Measurements from ENCODE around the gene SH3RF3.
A peak's percentile ranks its signal among the peaks of the same experiment; 100 is the strongest.

Gene SH3RF3

GRCh38 chr2:109415581-109416013, 286.6 kb downstream of the SH3RF3 start:
- Histone ChIP-seq H3K4ac (ENCODE audit: low read length) (no peak overlapping the region), H2AFZ (ENCODE audit: low read length) (no peak overlapping the region), H3K4me3 (ENCODE audit: low read length in 2 of 2) (no peak overlapping the region), H3K79me1 (ENCODE audit: low read depth, low read length) (no peaks in the 10 kb centered on the region), H3K9ac (ENCODE audit: low read depth, low read length, poor library complexity) (no peak overlapping the region), H3K4me1 (ENCODE audit: control insufficient read depth in 2 of 2, insufficient read depth in 1 of 2, low read depth in 1 of 2, low read length in 2 of 2) (peaks cover under 1 to 13% of the 10 kb centered on the region in 2 donors), H3K9me3 (replicated peaks in 1 of 2; ENCODE audit: control insufficient read depth in 2 of 2, insufficient read depth in 1 of 2, low read depth in 1 of 2, low read length in 2 of 2) (no peaks in the 10 kb centered on the region), H3K18ac (ENCODE audit: low read length) (peak overlapping the region; percentile 67), H3K14ac (ENCODE audit: low read length) (no peak overlapping the region), H2BK12ac (ENCODE audit: low read length) (no peak overlapping the region), H3K36me3 (replicated peaks in 1 of 2; ENCODE audit: control insufficient read depth in 2 of 2, insufficient read depth in 2 of 2, low read length in 2 of 2) (no peaks in the 10 kb centered on the region), H4K91ac (ENCODE audit: low read depth, low read length, poor library complexity) (no peak overlapping the region), H2BK5ac (ENCODE audit: low read length) (no peak overlapping the region), H3K23ac (ENCODE audit: low read depth, low read length, poor library complexity) (no peak overlapping the region), H4K8ac (ENCODE audit: low read depth, low read length) (no peak overlapping the region), H2AK5ac (ENCODE audit: low read depth, low read length) (peak overlapping the region; percentile 96), H3K27me3 (ENCODE audit: control insufficient read depth in 3 of 3, insufficient read depth in 3 of 3, low read depth in 1 of 3, low read length in 3 of 3) (peaks cover 0 to 4% (median 2%) of the 10 kb centered on the region in 3 experiments), H3K4me2 (ENCODE audit: insufficient read depth, low read length, poor library complexity, severe bottlenecking) (no peak overlapping the region), H2BK120ac (ENCODE audit: low read depth, low read length) (peak overlapping the region; percentile 9), H2BK15ac (ENCODE audit: low read length) (peak overlapping the region; percentile 93), H3K27ac (replicated peaks; ENCODE audit: low read length) (no peak overlapping the region)
- DNase-seq (ENCODE audit: low spot score): no peak
- no CpG with 5 or more reads among the region's 7 CpGs for WGBS, 2 donors (ENCODE audit: extremely low coverage in 2 of 2, insufficient read length in 2 of 2, insufficient replicate concordance in 1 of 2)

GRCh38 chr2:109417701-109418335, 288.8 kb downstream of the SH3RF3 start:
- Histone ChIP-seq H2BK12ac (ENCODE audit: low read length) (no peak overlapping the region), H3K4me2 (ENCODE audit: insufficient read depth, low read length, poor library complexity, severe bottlenecking) (no peak overlapping the region), H2BK120ac (ENCODE audit: low read depth, low read length) (no peak overlapping the region), H3K4ac (ENCODE audit: low read length) (no peak overlapping the region), H2BK5ac (ENCODE audit: low read length) (no peak overlapping the region), H4K91ac (ENCODE audit: low read depth, low read length, poor library complexity) (no peak overlapping the region), H3K9me3 (replicated peaks in 1 of 2; ENCODE audit: control insufficient read depth in 2 of 2, insufficient read depth in 1 of 2, low read depth in 1 of 2, low read length in 2 of 2) (no peaks in the 10 kb centered on the region), H4K8ac (ENCODE audit: low read depth, low read length) (no peak overlapping the region), H3K27ac (replicated peaks; ENCODE audit: low read length) (no peak overlapping the region), H3K4me3 (ENCODE audit: low read length in 2 of 2) (no peak overlapping the region), H3K23ac (ENCODE audit: low read depth, low read length, poor library complexity) (no peak overlapping the region), H3K79me1 (ENCODE audit: low read depth, low read length) (no peaks in the 10 kb centered on the region), H3K14ac (ENCODE audit: low read length) (no peak overlapping the region), H3K4me1 (ENCODE audit: control insufficient read depth in 2 of 2, insufficient read depth in 1 of 2, low read depth in 1 of 2, low read length in 2 of 2) (peaks cover 0 to 5% of the 10 kb centered on the region in 2 donors), H3K18ac (ENCODE audit: low read length) (peak overlapping the region; percentile 28), H3K9ac (ENCODE audit: low read depth, low read length, poor library complexity) (peak overlapping the region; percentile 18), H2AFZ (ENCODE audit: low read length) (no peak overlapping the region), H3K36me3 (replicated peaks in 1 of 2; ENCODE audit: control insufficient read depth in 2 of 2, insufficient read depth in 2 of 2, low read length in 2 of 2) (no peaks in the 10 kb centered on the region), H2BK15ac (ENCODE audit: low read length) (peak overlapping the region; percentile 7), H3K27me3 (ENCODE audit: control insufficient read depth in 3 of 3, insufficient read depth in 3 of 3, low read depth in 1 of 3, low read length in 3 of 3) (no peaks in the 10 kb centered on the region), H2AK5ac (ENCODE audit: low read depth, low read length) (peak overlapping the region; percentile 43)
- no CpG with 5 or more reads among the region's 10 CpGs for WGBS, 2 donors (ENCODE audit: extremely low coverage in 2 of 2, insufficient read length in 2 of 2, insufficient replicate concordance in 1 of 2)
- no peak for DNase-seq (ENCODE audit: low spot score)

- H3K9ac ChIP-seq (ENCODE audit: low read depth, low read length, poor library complexity): no peak overlapping the region
- H3K14ac ChIP-seq (ENCODE audit: low read length): no peak overlapping the region
- WGBS, 2 donors (ENCODE audit: extremely low coverage in 2 of 2, insufficient read length in 2 of 2, insufficient replicate concordance in 1 of 2): no CpG with 5 or more reads among the region's 7 CpGs
- H3K4ac ChIP-seq (ENCODE audit: low read length): no peak overlapping the region
- H4K91ac ChIP-seq (ENCODE audit: low read depth, low read length, poor library complexity): no peak overlapping the region
- H3K27ac ChIP-seq (replicated peaks; ENCODE audit: low read length): no peak overlapping the region
- H3K9me3 ChIP-seq (replicated peaks in 1 of 2; ENCODE audit: control insufficient read depth in 2 of 2, insufficient read depth in 1 of 2, low read depth in 1 of 2, low read length in 2 of 2): no peaks in the 10 kb centered on the region
- H3K79me1 ChIP-seq (ENCODE audit: low read depth, low read length): no peaks in the 10 kb centered on the region
- no peak overlapping the region for H3K18ac ChIP-seq (ENCODE audit: low read length)
- no peak overlapping the region for H2BK15ac ChIP-seq (ENCODE audit: low read length)
- H3K4me3 ChIP-seq (ENCODE audit: low read length in 2 of 2): no peak overlapping the region
- no peaks in the 10 kb centered on the region for H3K36me3 ChIP-seq (replicated peaks in 1 of 2; ENCODE audit: control insufficient read depth in 2 of 2, insufficient read depth in 2 of 2, low read length in 2 of 2)
- H2BK12ac ChIP-seq (ENCODE audit: low read length): no peak overlapping the region
- DNase-seq (ENCODE audit: low spot score): no peak
- H2BK5ac ChIP-seq (ENCODE audit: low read length): no peak overlapping the region
- H2AFZ ChIP-seq (ENCODE audit: low read length): no peak overlapping the region
- H3K27me3 ChIP-seq (ENCODE audit: control insufficient read depth in 3 of 3, insufficient read depth in 3 of 3, low read depth in 1 of 3, low read length in 3 of 3): no peaks in the 10 kb centered on the region
- no peak overlapping the region for H4K8ac ChIP-seq (ENCODE audit: low read depth, low read length)
- no peak overlapping the region for H2AK5ac ChIP-seq (ENCODE audit: low read depth, low read length)
- H3K4me2 ChIP-seq (ENCODE audit: insufficient read depth, low read length, poor library complexity, severe bottlenecking): no peak overlapping the region
- no peak overlapping the region for H2BK120ac ChIP-seq (ENCODE audit: low read depth, low read length)
- no peak overlapping the region for H3K23ac ChIP-seq (ENCODE audit: low read depth, low read length, poor library complexity)
- peaks cover 0 to 5% of the 10 kb centered on the region in 2 donors for H3K4me1 ChIP-seq (ENCODE audit: control insufficient read depth in 2 of 2, insufficient read depth in 1 of 2, low read depth in 1 of 2, low read length in 2 of 2)
Measured at GRCh38 chr2:109418716-109419115, 289.7 kb downstream of the SH3RF3 start.

- WGBS, 2 donors (ENCODE audit: extremely low coverage in 2 of 2, insufficient read length in 2 of 2, insufficient replicate concordance in 1 of 2): no CpG with 5 or more reads among the region's 15 CpGs
Measured at GRCh38 chr2:109419171-109419756, 290.3 kb downstream of the SH3RF3 start.

More at GRCh38 chr2:109419171-109419756, 290.3 kb downstream of the SH3RF3 start:
- H3K18ac ChIP-seq (ENCODE audit: low read length): peak overlapping the region; percentile 74
- H3K4me1 ChIP-seq (ENCODE audit: control insufficient read depth in 2 of 2, insufficient read depth in 1 of 2, low read depth in 1 of 2, low read length in 2 of 2): peaks cover 0 to 5% of the 10 kb centered on the region in 2 donors
- no peak overlapping the region for H3K4ac ChIP-seq (ENCODE audit: low read length)
- peak overlapping the region; percentile 12 for H2BK15ac ChIP-seq (ENCODE audit: low read length)
- no peaks in the 10 kb centered on the region for H3K9me3 ChIP-seq (replicated peaks in 1 of 2; ENCODE audit: control insufficient read depth in 2 of 2, insufficient read depth in 1 of 2, low read depth in 1 of 2, low read length in 2 of 2)
- no peak overlapping the region for H2BK5ac ChIP-seq (ENCODE audit: low read length)
- no peak overlapping the region for H3K14ac ChIP-seq (ENCODE audit: low read length)
- H3K36me3 ChIP-seq (replicated peaks in 1 of 2; ENCODE audit: control insufficient read depth in 2 of 2, insufficient read depth in 2 of 2, low read length in 2 of 2): no peaks in the 10 kb centered on the region
- no peak overlapping the region for H3K4me2 ChIP-seq (ENCODE audit: insufficient read depth, low read length, poor library complexity, severe bottlenecking)
- H3K9ac ChIP-seq (ENCODE audit: low read depth, low read length, poor library complexity): no peak overlapping the region
- H2AFZ ChIP-seq (ENCODE audit: low read length): no peak overlapping the region
- H3K79me1 ChIP-seq (ENCODE audit: low read depth, low read length): no peaks in the 10 kb centered on the region
- no peak overlapping the region for H2BK12ac ChIP-seq (ENCODE audit: low read length)
- peak overlapping the region; percentile 93 for H2AK5ac ChIP-seq (ENCODE audit: low read depth, low read length)
- no peak overlapping the region for H3K4me3 ChIP-seq (ENCODE audit: low read length in 2 of 2)
- H4K91ac ChIP-seq (ENCODE audit: low read depth, low read length, poor library complexity): no peak overlapping the region
- no peak overlapping the region for H2BK120ac ChIP-seq (ENCODE audit: low read depth, low read length)
- DNase-seq (ENCODE audit: low spot score): no peak
- H4K8ac ChIP-seq (ENCODE audit: low read depth, low read length): no peak overlapping the region
- H3K27ac ChIP-seq (replicated peaks; ENCODE audit: low read length): no peak overlapping the region
- H3K27me3 ChIP-seq (ENCODE audit: control insufficient read depth in 3 of 3, insufficient read depth in 3 of 3, low read depth in 1 of 3, low read length in 3 of 3): no peaks in the 10 kb centered on the region
- peak overlapping the region; percentile 13 for H3K23ac ChIP-seq (ENCODE audit: low read depth, low read length, poor library complexity)
